HepG2 (cell line): ENCODE results near the gene DCK. TPM values are rescaled to one million over a fixed set of nuclear protein-coding genes. Genes with fewer than 3 reads are reported as not detected.
A peak's percentile ranks its signal among the peaks of the same experiment; 100 is the strongest.

ENCODE experiments used
- FOSL2 ChIP-seq: sonication (generic); formaldehyde crosslinking; IDR thresholded peaks from 2 replicates; pipeline ENCODE4 v1.4.0; 2020; ENCODE audit warnings: missing genetic modification reagents
- HOXA5 ChIP-seq: sonication (generic); formaldehyde crosslinking; IDR thresholded peaks from 2 replicates; pipeline ENCODE4 v1.4.0; 2020; ENCODE audit warnings: missing genetic modification reagents
- IRF9 ChIP-seq: sonication (generic); formaldehyde crosslinking; IDR thresholded peaks from 2 replicates; pipeline ENCODE4 v1.8.0; 2022; ENCODE audit warnings: missing genetic modification reagents, mild to moderate bottlenecking, borderline replicate concordance
- KDM5B ChIP-seq: sonication (generic); formaldehyde crosslinking; IDR thresholded peaks from 2 replicates; pipeline ENCODE4 v1.4.0; 2020; ENCODE audit warnings: missing genetic modification reagents, mild to moderate bottlenecking, borderline replicate concordance
- MBD4 ChIP-seq: IDR thresholded peaks from 2 replicates; pipeline ENCODE4 v1.6.1; 2012; ENCODE audit warnings: low read length, inconsistent platforms, borderline replicate concordance
- MYC ChIP-seq: sonication (generic); formaldehyde crosslinking; IDR thresholded peaks from 2 replicates; pipeline ENCODE4 v1.9.0; 2021; ENCODE audit warnings: missing genetic modification reagents, borderline replicate concordance
- POGZ ChIP-seq: sonication (generic); formaldehyde crosslinking; IDR thresholded peaks from 2 replicates; pipeline ENCODE4 v1.4.0; 2020; ENCODE audit warnings: mild to moderate bottlenecking, missing genetic modification reagents
- PPARG ChIP-seq: conservative IDR thresholded peaks from 2 replicates; pipeline ENCODE4 v1.6.1; 2016; ENCODE audit warnings: missing biosample characterization, missing genetic modification reagents
- REL ChIP-seq: sonication (generic); formaldehyde crosslinking; conservative IDR thresholded peaks from 2 replicates; pipeline ENCODE4 v1.8.0; 2022; ENCODE audit warnings: mild to moderate bottlenecking, missing genetic modification reagents, moderate library complexity
- SNAPC4 ChIP-seq: sonication (generic); formaldehyde crosslinking; IDR thresholded peaks from 2 replicates; pipeline ENCODE4 v1.4.0; 2020; ENCODE audit warnings: mild to moderate bottlenecking, missing genetic modification reagents
- UBTF ChIP-seq: sonication (generic); formaldehyde crosslinking; IDR thresholded peaks from 2 replicates; pipeline ENCODE4 v1.4.0; 2020; ENCODE audit warnings: mild to moderate bottlenecking, missing genetic modification reagents
- ZBTB42 ChIP-seq: sonication (generic); formaldehyde crosslinking; IDR thresholded peaks from 2 replicates; pipeline ENCODE4 v1.5.0; 2020; ENCODE audit warnings: mild to moderate bottlenecking, missing genetic modification reagents
- ZFP1 ChIP-seq: IDR thresholded peaks from 2 replicates; pipeline ENCODE4 v1.6.1; 2016
- ZNF274 ChIP-seq: sonication (generic); formaldehyde crosslinking; IDR thresholded peaks from 2 replicates; pipeline ENCODE4 v1.5.1; 2020; ENCODE audit warnings: mild to moderate bottlenecking, missing genetic modification reagents
- ZNF33A ChIP-seq: sonication (generic); formaldehyde crosslinking; IDR thresholded peaks from 2 replicates; pipeline ENCODE4 v1.5.1; 2020; ENCODE audit warnings: missing genetic modification reagents, mild to moderate bottlenecking, moderate library complexity, borderline replicate concordance
- ZNF513 ChIP-seq: sonication (generic); formaldehyde crosslinking; conservative IDR thresholded peaks from 2 replicates; pipeline ENCODE4 v1.5.0; 2020; ENCODE audit warnings: missing genetic modification reagents
- ZNF564 ChIP-seq: sonication (generic); formaldehyde crosslinking; IDR thresholded peaks from 2 replicates; pipeline ENCODE4 v1.8.1; 2023; ENCODE audit warnings: mild to moderate bottlenecking, missing genetic modification reagents
- ZNF580 ChIP-seq: IDR thresholded peaks from 2 replicates; pipeline ENCODE4 v1.6.1; 2016; ENCODE audit warnings: low read depth, borderline replicate concordance
- polyA plus RNA-seq, 8 experiments: library from polyadenylated mRNA; depleted of rRNA in 3 of 8; stranded (reverse) in 7 of 8; unstranded in 1 of 8; fragments of >200 nt; fragmentation: Illumina TruSeq in 4 of 8; extraction: Trizol in 4 of 8; gene quantifications; 2 replicates each; pipeline versions ENCODE4 v1.2.1 to v1.2.3, GENCODE V29; 2011 to 2016; ENCODE audit warnings: low read depth in 4 of 8, missing spikeins in 1 of 8, mixed read lengths in 1 of 8; ENCODE audit not compliant: insufficient read depth in 1 of 8
- total RNA-seq, 5 experiments: library from RNA; depleted of rRNA; stranded (reverse); fragments of >200 nt; fragmentation: Illumina TruSeq; extraction: Trizol; gene quantifications; 2 replicates each; pipeline ENCODE4 v1.2.3, GENCODE V29; 2016; ENCODE audit warnings: low read depth in 1 of 5

DCK gene
- total and polyA plus RNA-seq, 2 of the 13 experiments (the other 11 are each of a cell fraction or from before 2014, with no cell fraction given), result 5.7 to 21.8 TPM

GRCh38 chr4:70993181-70994068 is at the start of gene DCK (continued):
- no peak for TF ChIP-seq SNAPC4 (CRISPR knock-in tag)
- TF ChIP-seq ZFP1 (CRISPR knock-in tag), result no peak
- peak; percentile 53 for TF ChIP-seq PPARG (CRISPR knock-in tag)
- TF ChIP-seq ZBTB42, result no peak
- TF ChIP-seq ZNF33A (CRISPR knock-in tag), result no peak
- TF ChIP-seq MYC (CRISPR knock-in tag), result peak; percentile 81
- no peak for TF ChIP-seq MBD4
- TF ChIP-seq ZNF564, result no peak
- TF ChIP-seq IRF9 (CRISPR knock-in tag), result no peak; the same call in 1 of the 2 replicates
- TF ChIP-seq ZNF580 (CRISPR knock-in tag), result peak; percentile 15; the same call in 1 of the 2 replicates
- TF ChIP-seq FOSL2 (CRISPR knock-in tag), result no peak
- no peak for TF ChIP-seq ZNF513 (CRISPR knock-in tag)
- TF ChIP-seq HOXA5 (CRISPR knock-in tag), result no peak; the same call in none of the 2 replicates
- TF ChIP-seq REL, result peak; percentile 79; the same call in 1 of the 2 replicates
- TF ChIP-seq ZNF274, result 0 out of 2 replicates have a peak, but pooled peaks have one; percentile 50
- peak; percentile 76 for TF ChIP-seq POGZ (CRISPR knock-in tag)
- TF ChIP-seq KDM5B, result peak; percentile 74; the same call in 1 of the 2 replicates
- peak; percentile 81; the same call in 1 of the 2 replicates for TF ChIP-seq UBTF (CRISPR knock-in tag)
